GM19438 (cell line): Measurements from ENCODE around the gene TTC5.
"Not testable (repeated sequence)": the region's sequence is repeated elsewhere in the genome, so short reads cannot be mapped to it uniquely, and the experiment has no call there.

ENCODE experiments used
- ATAC-seq: cut with Tn5 transposase; IDR thresholded peaks from one replicate; pipeline ENCODE4 v1.9.1; 2021; ENCODE audit warnings: low read depth; ENCODE audit not compliant: unreplicated experiment

The TTC5 gene

GRCh38 chr14:20314026-20314425, 8.3 kb upstream of the TTC5 start:
- ATAC-seq = no peak

GRCh38 chr14:20306079-20306423, 300 bp upstream of the TTC5 start:
- peak; percentile 14 for ATAC-seq

- ATAC-seq = no peak
Measured at GRCh38 chr14:20302042-20302755, 3.6 kb downstream of the TTC5 start.

- ATAC-seq = no peak
Measured at GRCh38 chr14:20295067-20295466, 10.7 kb downstream of the TTC5 start.

GRCh38 chr14:20294636-20295035, 11.1 kb downstream of the TTC5 start:
- no peak for ATAC-seq

GRCh38 chr14:20281998-20282397, 23.8 kb downstream of the TTC5 start:
- ATAC-seq = not testable (repeated sequence)

- ATAC-seq = not testable (repeated sequence)
Measured at GRCh38 chr14:20280265-20280664, 25.5 kb downstream of the TTC5 start.

- ATAC-seq = no peak
Measured at GRCh38 chr14:20278414-20278813, 27.3 kb downstream of the TTC5 start.

GRCh38 chr14:20277409-20277808, 28.3 kb downstream of the TTC5 start:
- ATAC-seq = no peak

- no peak for ATAC-seq
Measured at GRCh38 chr14:20274062-20274461, 31.7 kb downstream of the TTC5 start.

GRCh38 chr14:20264361-20264760, 41.4 kb downstream of the TTC5 start:
- ATAC-seq = not testable (repeated sequence)

GRCh38 chr14:20262642-20263128, 43.1 kb downstream of the TTC5 start:
- ATAC-seq = no peak

- ATAC-seq = no peak
Measured at GRCh38 chr14:20247646-20248246, 58.0 kb downstream of the TTC5 start.
